Measurements from ENCODE around the gene ATAD5.

GRCh38 chr17:30840771-30841170 lies 9.0 kb downstream of the ATAD5 start:
- TF ChIP-seq POLR2A (IDR thresholded peaks at IDR 0.05; ENCODE audit: extremely low read depth, insufficient read length) (no peak), CTCF (IDR thresholded peaks at IDR 0.05; ENCODE audit: low read depth, low read length) (no peak)

Data from NB4 (cell line).